Fibroblast of pulmonary artery (primary cell): ENCODE results near the gene PHAF1.

Experiments
- DNase-seq: peaks from one replicate; pipeline ENCODE4 v3.0.0-alpha.2; 2010; ENCODE audit warnings: low read depth
- H3K4me3 ChIP-seq: replicated peaks from 2 replicates; pipeline ENCODE4 v1.5.1; 2011; ENCODE audit warnings: low read depth, mild to moderate bottlenecking, control low read depth, low read length, moderate library complexity
- TF ChIP-seq, protein P1 (sequence below): IDR thresholded peaks from 2 replicates; pipeline ENCODE4 v1.5.1; 2011; ENCODE audit warnings: mild to moderate bottlenecking, control low read depth, low read length, inconsistent platforms; ENCODE audit errors: missing control alignments

The PHAF1 gene

DNA sequence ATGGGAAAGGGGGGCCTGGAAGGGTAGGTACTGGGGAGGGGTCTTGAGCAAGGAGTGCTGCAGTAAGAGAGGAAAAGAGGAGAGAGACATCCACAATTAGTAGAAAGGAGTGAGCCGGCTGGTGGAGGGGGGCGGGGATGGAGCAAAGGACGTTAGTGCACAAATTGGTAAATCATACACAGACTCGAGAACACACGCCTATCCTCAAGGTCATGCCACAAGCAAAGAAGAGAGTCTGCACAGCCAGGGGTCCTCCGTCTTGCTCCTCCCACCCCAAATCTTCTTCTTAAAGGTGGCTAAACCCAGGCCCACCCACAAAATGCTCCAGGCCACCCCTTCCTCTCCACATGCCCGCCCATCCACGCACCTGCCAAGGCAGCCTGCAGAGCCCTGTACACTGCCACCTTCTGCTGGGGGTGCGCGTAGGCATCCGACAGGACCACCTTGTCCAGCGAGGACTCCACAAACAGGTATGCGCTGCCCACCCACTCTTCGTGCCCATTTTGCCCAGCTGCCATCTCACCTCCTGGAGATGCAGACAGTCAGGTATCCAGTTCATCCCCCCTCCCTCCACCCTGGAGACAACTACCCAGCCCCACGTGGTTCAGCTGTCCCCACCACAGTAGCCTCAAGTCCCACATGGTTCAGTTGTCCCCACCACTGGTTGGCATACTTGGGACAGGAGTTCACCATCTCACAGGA, 46.6 kb downstream of the PHAF1 start:
- TF ChIP-seq, protein P1, sequence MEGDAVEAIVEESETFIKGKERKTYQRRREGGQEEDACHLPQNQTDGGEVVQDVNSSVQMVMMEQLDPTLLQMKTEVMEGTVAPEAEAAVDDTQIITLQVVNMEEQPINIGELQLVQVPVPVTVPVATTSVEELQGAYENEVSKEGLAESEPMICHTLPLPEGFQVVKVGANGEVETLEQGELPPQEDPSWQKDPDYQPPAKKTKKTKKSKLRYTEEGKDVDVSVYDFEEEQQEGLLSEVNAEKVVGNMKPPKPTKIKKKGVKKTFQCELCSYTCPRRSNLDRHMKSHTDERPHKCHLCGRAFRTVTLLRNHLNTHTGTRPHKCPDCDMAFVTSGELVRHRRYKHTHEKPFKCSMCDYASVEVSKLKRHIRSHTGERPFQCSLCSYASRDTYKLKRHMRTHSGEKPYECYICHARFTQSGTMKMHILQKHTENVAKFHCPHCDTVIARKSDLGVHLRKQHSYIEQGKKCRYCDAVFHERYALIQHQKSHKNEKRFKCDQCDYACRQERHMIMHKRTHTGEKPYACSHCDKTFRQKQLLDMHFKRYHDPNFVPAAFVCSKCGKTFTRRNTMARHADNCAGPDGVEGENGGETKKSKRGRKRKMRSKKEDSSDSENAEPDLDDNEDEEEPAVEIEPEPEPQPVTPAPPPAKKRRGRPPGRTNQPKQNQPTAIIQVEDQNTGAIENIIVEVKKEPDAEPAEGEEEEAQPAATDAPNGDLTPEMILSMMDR: no peak
- DNase-seq: no peak
- no peak overlapping the region for H3K4me3 ChIP-seq

DNA sequence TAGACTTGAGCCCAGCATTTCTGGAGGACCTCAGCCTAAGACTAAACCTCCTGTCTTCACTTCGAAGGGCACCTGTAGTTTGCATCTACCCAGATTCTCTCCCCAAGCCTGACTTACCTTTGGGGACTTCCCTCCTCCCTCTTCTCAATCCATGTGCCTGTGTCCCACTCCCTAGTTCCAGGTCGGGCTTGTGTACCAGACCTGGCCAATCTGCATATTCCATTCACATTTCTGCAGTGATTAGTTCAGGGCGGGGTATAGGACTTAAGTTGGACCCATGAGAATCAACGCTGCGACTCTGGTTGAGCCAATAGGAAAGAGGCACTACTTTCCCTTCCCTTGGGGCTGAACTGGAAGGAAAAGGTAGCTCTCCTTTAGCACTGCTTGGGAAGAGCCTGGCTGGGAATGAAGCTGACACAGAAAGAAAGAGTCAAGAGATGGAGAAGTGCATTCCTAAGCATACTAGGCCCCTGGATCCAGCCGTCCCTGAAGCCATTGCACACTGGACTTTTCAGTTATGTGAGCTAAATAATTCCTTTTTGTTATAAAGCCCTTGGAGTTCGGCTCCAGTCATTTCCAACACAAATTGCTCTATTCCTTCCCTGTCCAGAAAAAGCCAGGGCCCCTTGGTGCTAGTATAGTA, 47.5 kb downstream of the PHAF1 start:
- H3K4me3 ChIP-seq: no peak overlapping the region
- no peak for DNase-seq
- TF ChIP-seq, protein P1: no peak

DNA sequence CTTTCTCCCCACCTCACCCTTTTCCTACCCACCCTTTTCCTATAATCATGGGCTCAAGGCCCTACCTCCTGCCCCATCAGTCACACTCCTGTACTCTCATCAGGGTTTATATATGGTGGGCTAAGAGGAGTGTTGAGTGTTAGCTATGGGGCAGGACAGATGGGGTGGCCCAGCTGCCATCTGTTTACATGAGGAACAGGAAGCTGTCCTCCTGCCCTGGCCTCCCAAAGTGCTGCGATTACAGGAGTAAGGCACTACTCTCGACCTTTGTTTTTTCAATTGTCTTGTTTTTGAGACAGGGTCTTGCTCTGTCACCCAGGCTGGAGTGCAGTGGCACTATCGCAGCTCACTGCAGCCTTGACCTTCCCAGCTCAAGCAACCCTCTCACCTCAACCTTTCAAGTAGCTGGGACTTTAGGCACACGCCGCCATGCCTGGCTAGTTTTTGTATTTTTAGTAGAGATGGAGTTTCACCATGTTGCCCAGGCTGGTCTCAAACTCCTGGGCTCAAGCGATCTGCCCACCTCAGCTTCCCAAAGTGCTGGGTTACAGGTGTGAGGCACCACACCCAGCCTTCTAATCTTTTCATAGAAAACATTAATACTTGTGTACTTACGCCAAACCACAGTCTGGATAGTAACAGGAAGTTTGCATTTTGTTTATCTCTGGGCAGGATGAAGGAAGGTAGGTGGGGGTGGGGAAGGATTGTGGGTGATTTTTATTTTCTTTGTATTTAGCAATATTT, 48.3 kb downstream of the PHAF1 start:
- no peak for DNase-seq
- H3K4me3 ChIP-seq: no peak overlapping the region
- TF ChIP-seq, protein P1: no peak

DNA sequence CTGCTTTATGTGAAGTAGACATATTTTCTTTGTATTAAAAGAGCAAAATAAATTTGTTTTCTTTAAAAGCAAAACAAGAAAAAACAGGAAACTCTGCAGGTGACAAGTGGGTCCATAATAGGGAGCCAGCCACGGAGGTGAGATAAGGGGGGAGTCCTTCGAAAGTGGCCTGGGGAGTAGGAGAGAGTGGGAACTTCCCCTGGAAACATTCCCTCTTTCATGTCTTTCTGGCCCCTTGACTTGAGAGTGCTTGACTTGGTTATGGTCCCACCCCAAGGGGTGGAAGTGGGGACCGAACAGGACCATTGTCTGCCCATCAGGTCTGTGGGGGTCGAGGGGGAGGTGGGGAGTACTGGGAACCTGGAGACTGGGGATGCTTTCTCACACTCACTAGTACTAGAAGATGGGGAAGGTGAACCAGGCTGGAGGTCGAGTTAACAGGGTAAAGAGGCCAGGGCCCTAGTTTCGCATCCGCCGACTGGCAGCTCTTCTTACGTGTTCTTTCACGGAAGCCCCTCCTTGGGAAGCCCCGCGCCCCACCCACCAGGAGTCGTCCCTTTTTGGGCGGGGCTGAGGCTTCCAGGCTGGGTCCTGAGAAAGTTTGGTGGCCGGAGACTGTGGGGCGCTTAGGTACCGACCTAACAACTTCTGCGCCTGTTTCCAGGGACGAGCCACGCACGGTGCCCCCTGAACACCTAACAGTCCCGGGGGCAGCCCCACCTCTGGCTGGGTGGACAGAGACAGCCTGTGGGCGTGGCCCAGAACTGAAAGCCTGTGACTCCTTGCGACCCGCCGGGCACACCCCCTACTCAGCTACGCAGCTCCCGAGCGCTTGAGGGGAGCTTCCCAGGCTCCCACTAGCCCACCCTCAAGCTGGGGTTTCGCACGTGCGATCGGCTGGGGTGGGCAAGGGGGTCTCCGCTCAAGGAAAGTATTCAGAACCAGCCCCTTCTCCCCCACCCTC, 49.2 kb downstream of the PHAF1 start:
- peak; percentile 28 for DNase-seq
- H3K4me3 ChIP-seq: peak overlapping the region; percentile 93
- TF ChIP-seq, protein P1: no peak

DNA sequence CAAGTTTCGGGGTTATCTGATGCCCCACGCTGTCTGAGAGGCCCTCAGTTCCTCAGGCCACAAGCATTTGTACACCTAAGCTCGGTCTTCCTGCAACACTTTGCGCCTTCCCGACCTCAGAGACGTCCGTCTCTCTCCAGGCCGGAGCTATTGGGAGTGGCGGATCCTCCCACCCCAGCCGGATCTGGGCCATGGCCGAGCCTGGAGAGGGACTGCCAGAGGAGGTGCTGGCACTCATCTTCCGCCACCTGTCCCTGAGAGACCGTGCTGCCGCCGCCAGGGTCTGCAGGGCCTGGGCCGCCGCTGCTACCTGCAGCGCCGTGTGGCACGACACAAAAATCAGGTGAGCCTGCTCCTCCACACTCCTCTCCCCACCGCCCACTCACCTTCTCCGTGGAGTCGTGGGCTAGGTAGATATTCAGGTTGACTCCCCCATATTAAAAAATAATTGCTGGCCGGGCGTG, 51.9 kb downstream of the PHAF1 start:
- DNase-seq: no peak
- H3K4me3 ChIP-seq: peak overlapping the region; percentile 93

More for the DNA sequence above, 51.9 kb downstream of the PHAF1 start:
- TF ChIP-seq, protein P1: no peak
